GM23248 (cell line): ENCODE data around the gene SAFB2.

ENCODE experiments used
- EZH2 ChIP-seq: fragments of 200-600 bp; sonication (generic); IDR thresholded peaks from 2 replicates; pipeline ENCODE4 v1.6.1; 2018; ENCODE audit warnings: antibody characterized with exemption, mild to moderate bottlenecking; ENCODE audit not compliant: insufficient read depth, poor library complexity, severe bottlenecking
- EZH2phosphoT487 ChIP-seq: fragments of 200-600 bp; sonication (generic); IDR thresholded peaks from 2 replicates; pipeline ENCODE4 v1.6.1; 2018; ENCODE audit warnings: antibody characterized with exemption, moderate library complexity, mild to moderate bottlenecking, low read depth; ENCODE audit not compliant: insufficient read depth

DNA sequence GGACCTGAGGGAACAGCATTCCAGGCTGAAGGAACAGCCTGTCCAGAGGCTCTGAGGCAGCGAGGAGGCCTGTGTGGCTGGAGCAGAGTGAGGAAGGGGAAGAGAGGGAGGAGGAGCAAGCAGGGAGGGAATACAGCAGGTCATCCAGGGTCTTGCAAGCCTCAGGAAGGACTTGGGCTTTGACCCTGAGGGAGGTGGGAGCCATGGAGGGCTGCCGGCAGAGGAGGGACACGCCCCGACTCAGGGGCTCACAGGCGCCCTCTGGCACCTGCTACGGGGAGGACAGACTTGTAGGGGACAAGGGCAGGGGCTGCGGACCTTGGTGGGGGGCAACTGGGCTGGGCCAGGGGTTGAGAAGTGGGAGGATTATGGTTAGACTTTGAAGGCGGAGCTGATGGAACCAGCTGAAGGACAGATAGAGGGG, 59.6 kb downstream of the SAFB2 start:
- no peak for TF ChIP-seq EZH2phosphoT487
- TF ChIP-seq EZH2: no peak
